ENCODE data around the gene CDK14. TPM values are rescaled to one million over a fixed set of nuclear protein-coding genes. Genes with fewer than 3 reads are reported as not detected.

Gene CDK14
- total and polyA plus RNA-seq, 2 donors (not counting 1 experiment from before 2014, with no cell fraction given): 42.1 to 167 TPM

DNA sequence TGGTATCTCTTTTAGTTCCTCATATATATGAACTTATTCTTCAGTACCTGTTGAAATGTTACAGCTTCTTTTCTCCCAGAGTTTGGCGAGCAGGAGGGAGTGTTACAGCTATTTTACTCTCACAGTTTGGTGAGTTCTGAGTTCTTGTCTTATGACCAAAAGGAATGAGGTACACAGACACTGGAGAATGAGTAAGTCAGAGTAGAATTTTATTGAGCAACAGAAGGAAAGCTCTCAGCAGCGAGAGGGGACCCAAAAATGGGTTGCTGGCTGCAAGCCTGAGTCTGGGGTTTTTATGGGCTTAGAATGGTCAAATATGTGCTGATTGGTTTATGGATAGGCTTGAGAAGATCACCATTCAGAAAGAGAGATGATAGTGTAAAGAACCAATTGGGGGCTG is 175.2 kb downstream of the CDK14 start:
- no peak overlapping the region for H3K4me3 Mint-ChIP-seq
- TF ChIP-seq, protein P1, sequence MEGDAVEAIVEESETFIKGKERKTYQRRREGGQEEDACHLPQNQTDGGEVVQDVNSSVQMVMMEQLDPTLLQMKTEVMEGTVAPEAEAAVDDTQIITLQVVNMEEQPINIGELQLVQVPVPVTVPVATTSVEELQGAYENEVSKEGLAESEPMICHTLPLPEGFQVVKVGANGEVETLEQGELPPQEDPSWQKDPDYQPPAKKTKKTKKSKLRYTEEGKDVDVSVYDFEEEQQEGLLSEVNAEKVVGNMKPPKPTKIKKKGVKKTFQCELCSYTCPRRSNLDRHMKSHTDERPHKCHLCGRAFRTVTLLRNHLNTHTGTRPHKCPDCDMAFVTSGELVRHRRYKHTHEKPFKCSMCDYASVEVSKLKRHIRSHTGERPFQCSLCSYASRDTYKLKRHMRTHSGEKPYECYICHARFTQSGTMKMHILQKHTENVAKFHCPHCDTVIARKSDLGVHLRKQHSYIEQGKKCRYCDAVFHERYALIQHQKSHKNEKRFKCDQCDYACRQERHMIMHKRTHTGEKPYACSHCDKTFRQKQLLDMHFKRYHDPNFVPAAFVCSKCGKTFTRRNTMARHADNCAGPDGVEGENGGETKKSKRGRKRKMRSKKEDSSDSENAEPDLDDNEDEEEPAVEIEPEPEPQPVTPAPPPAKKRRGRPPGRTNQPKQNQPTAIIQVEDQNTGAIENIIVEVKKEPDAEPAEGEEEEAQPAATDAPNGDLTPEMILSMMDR (IDR thresholded peaks at IDR 0.05): no peak
- no peak for DNase-seq
- H3K9me3 Mint-ChIP-seq (ENCODE audit: insufficient read depth): peaks cover 24% of the 10 kb centered on the region
- peaks cover 17 to 61% (median 48%) of the 10 kb centered on the region in 3 donors for H3K9me3 ChIP-seq (ENCODE audit: control extremely low read depth in 1 of 3, control insufficient read depth in 2 of 3, insufficient read depth in 1 of 3, low read length in 2 of 3)
- no peaks in the 10 kb centered on the region for H3K27me3 ChIP-seq (replicated peaks in 1 of 4; ENCODE audit: control extremely low read depth in 1 of 4, control insufficient read depth in 3 of 4, insufficient read depth in 4 of 4, low read length in 3 of 4)
- no peak overlapping the region for H3K4me3 ChIP-seq (ENCODE audit: control extremely low read depth in 1 of 5, extremely low read depth in 1 of 5, insufficient read depth in 1 of 5, low read depth in 2 of 5, low read length in 4 of 5)
- H3K79me2 ChIP-seq (ENCODE audit: control insufficient read depth, insufficient read depth, low read length): peaks cover 24% of the 10 kb centered on the region
- intact Hi-C loops (cut with micrococcal nuclease): loop anchor here (5.0 kb wide), 1 partner anchor 34 kb away; no protein-coding TSS in a partner anchor
- H3K4me1 Mint-ChIP-seq: peaks cover 35% of the 10 kb centered on the region
- POLR2A ChIA-PET: no interaction called here
- H3K4me1 ChIP-seq (ENCODE audit: control insufficient read depth in 2 of 2, insufficient read depth in 2 of 2, low read length in 2 of 2): peaks cover 8 to 17% of the 10 kb centered on the region in 2 donors
- peak overlapping the region; percentile 9 for H3K9ac ChIP-seq (ENCODE audit: low read length)
- peak overlapping the region; percentile 94 for H3K27ac Mint-ChIP-seq
- CTCF ChIA-PET: no interaction called here
- no peak for ATAC-seq (ENCODE audit: low read depth)
- 100% methylated on average over 2 of the region's 2 CpGs for WGBS (ENCODE audit: insufficient coverage)
- no peak overlapping the region for H3K4me2 ChIP-seq (replicated peaks; ENCODE audit: low read depth, low read length, poor library complexity, severe bottlenecking)
- H3K27ac ChIP-seq (ENCODE audit: low read length in 2 of 2): peak overlapping the region; percentile 84 to 85
- peaks cover 0 to 38% of the 10 kb centered on the region in 2 experiments for H3K36me3 ChIP-seq (replicated peaks in 1 of 2; ENCODE audit: control extremely low read depth in 1 of 2, control insufficient read depth in 1 of 2, extremely low read depth in 1 of 2, insufficient read depth in 2 of 2, low read length in 1 of 2)
- no peaks in the 10 kb centered on the region for H3K27me3 Mint-ChIP-seq
- H2AFZ ChIP-seq (ENCODE audit: insufficient read depth, low read depth, low read length, poor library complexity, severe bottlenecking): no peak overlapping the region
- H4K20me1 ChIP-seq (ENCODE audit: control insufficient read depth, insufficient read depth, low read length, poor library complexity, severe bottlenecking): no peaks in the 10 kb centered on the region

DNA sequence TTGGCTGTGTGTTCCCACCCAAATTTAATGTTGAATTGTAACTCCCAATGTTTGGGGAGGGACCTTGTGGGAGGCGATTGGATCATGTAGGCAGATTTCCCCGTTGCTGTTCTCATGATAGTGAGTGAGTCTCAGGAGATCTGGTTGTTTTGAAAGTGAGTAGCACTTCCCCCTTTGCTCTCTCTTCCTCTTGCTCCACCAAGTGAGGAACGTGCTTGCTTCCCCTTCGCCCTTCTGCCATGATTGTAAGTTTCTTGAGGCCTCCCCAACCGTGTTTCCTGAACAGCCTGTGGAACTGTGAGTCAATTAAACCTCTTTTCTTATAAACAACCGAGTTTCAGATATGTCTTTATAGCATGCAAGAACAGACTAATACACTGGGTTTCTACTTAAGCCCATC is 176.3 kb downstream of the CDK14 start:
- Histone ChIP-seq H3K79me2 (ENCODE audit: control insufficient read depth, insufficient read depth, low read length) (peaks cover 26% of the 10 kb centered on the region), H3K4me1 (ENCODE audit: control insufficient read depth in 2 of 2, insufficient read depth in 2 of 2, low read length in 2 of 2) (peaks cover 10 to 20% of the 10 kb centered on the region in 2 donors), H3K9ac (ENCODE audit: low read length) (peak overlapping the region; percentile 9), H3K27me3 (replicated peaks in 1 of 4; ENCODE audit: control extremely low read depth in 1 of 4, control insufficient read depth in 3 of 4, insufficient read depth in 4 of 4, low read length in 3 of 4) (no peaks in the 10 kb centered on the region), H3K9me3 (ENCODE audit: control extremely low read depth in 1 of 3, control insufficient read depth in 2 of 3, insufficient read depth in 1 of 3, low read length in 2 of 3) (peaks cover 23 to 63% (median 43%) of the 10 kb centered on the region in 3 donors), H3K27ac (ENCODE audit: low read length in 2 of 2) (peak overlapping the region; percentile 84 to 85), H3K36me3 (replicated peaks in 1 of 2; ENCODE audit: control extremely low read depth in 1 of 2, control insufficient read depth in 1 of 2, extremely low read depth in 1 of 2, insufficient read depth in 2 of 2, low read length in 1 of 2) (peaks cover 1 to 34% of the 10 kb centered on the region in 2 experiments), H3K4me2 (replicated peaks; ENCODE audit: low read depth, low read length, poor library complexity, severe bottlenecking) (peak overlapping the region; percentile 25), H3K4me3 (ENCODE audit: control extremely low read depth in 1 of 5, extremely low read depth in 1 of 5, insufficient read depth in 1 of 5, low read depth in 2 of 5, low read length in 4 of 5) (peak overlapping the region in 1 of 5 experiments; percentile 13), H4K20me1 (ENCODE audit: control insufficient read depth, insufficient read depth, low read length, poor library complexity, severe bottlenecking) (no peaks in the 10 kb centered on the region), H2AFZ (ENCODE audit: insufficient read depth, low read depth, low read length, poor library complexity, severe bottlenecking) (no peak overlapping the region)
- peaks cover 29% of the 10 kb centered on the region for H3K4me1 Mint-ChIP-seq
- peak overlapping the region; percentile 94 for H3K27ac Mint-ChIP-seq
- ChIA-PET CTCF (no interaction called here), POLR2A (no interaction called here)
- peak overlapping the region; percentile 54 for H3K4me3 Mint-ChIP-seq
- no peaks in the 10 kb centered on the region for H3K27me3 Mint-ChIP-seq
- peak; percentile 84 for ATAC-seq (ENCODE audit: low read depth)
- peaks cover 24% of the 10 kb centered on the region for H3K9me3 Mint-ChIP-seq (ENCODE audit: insufficient read depth)
- intact Hi-C loops (cut with micrococcal nuclease): loop anchor here (2.0 to 5.0 kb wide), 2 partner anchors 14 to 35 kb away; no protein-coding TSS in a partner anchor
- peak; percentile 77 for DNase-seq
- 0% methylated on average over 3 of the region's 6 CpGs for WGBS (ENCODE audit: insufficient coverage)
- TF ChIP-seq, protein P1 (IDR thresholded peaks at IDR 0.05): no peak
- no peak for TF ChIP-seq EZH2 (IDR thresholded peaks at IDR 0.05; ENCODE audit: borderline replicate concordance, insufficient read depth, low read depth, low read length, poor library complexity, severe bottlenecking)
